ENCODE measurements around the gene EFCAB5.
"Not testable (repeated sequence)": the region's sequence is repeated elsewhere in the genome, so short reads cannot be mapped to it uniquely, and the experiment has no call there.

EFCAB5 gene

DNA sequence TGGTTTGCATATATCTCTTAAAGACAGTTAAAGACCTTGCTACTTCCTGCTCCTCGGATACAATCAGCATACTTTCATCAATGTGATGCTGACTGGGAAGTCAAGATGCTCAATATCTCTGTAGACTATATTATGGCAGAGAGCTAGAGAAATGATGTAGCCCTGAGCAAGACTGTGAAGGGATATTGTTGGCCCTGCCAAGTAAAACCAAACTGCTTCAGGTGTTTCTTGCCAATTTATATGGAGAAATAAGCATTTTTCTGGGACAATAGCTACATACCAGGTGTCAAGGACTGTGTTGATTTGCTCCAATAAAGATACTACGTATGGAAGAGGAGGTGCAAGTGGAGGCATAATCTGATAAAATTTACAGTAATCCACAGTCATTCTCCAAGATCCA, 4.7 kb upstream of the EFCAB5 start:
- DNase-seq: no peak

DNA sequence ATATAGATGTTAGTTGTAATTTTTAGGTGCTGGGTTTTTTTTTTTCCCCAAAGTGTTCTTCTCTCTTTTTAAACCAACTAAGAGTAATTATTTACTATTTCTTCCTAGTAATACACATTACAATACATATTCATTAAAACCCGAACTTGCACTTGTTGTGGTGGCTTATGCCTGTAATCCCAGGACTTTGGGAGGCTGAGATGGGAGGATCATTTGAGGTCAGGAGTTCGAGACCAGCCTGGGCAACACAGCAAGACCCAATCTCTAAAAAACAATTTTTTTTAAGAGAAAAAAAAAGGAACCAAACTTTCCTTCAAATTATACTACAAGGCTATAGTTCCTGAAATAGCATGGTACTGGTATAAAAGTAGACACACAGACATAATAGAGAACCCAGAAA, 3.8 kb downstream of the EFCAB5 start:
- no peak for DNase-seq

DNA sequence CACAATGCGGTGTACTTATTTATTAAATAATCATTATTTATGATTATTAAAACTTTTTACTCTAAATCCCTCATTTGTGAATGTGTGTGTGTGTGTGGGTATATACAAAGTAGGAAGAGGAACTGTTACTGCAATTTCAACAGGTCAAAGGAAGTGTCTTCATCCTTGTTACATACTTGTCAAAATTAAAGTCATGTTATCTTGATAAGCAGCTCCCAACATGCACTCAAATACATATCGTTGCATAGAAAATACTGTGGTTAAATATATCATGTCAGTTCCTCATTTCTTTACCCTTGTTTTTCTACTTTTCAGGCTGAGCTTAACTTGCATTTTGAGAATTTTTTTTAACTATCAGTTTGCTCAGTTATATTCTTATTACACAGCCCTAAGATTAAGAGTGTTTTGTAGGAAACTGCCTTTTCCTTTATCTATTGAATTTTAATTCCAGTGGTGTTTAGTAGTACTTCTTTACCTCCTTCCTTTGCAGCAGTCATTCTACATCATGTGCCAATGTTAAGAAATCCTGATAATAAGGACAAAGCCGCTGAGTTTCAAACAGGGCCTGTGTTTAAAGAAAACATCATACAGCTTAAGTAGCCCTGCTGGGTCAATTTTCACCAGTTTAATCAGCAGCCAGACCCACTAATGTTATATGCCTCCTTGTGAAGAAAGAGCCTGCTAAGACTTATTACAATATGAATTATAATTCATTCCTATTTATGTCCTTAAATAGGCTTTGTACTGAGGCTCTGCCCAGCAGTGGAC, 7.2 kb downstream of the EFCAB5 start:
- peak; percentile 97 to 98 for DNase-seq

DNA sequence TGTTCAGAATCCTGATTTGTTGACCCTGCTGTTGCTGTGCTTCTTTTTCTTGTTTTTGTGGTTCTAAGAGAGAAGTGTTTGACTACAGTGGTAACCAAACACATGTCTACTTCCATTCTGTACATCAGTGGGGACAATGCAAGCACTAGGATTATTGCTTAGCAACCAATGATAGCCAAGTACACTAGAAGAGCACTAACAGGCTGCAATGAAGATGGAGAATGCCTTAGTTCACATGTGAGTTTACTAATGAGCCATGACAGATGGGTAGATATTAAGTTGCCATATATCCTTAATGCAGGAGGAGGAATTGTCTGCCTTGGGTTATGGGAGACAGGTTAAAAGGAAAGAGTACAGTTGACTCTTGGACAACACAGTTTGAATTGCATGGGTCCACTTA, 8.3 kb downstream of the EFCAB5 start:
- DNase-seq: peak in 1 of 2 experiments; percentile 16

DNA sequence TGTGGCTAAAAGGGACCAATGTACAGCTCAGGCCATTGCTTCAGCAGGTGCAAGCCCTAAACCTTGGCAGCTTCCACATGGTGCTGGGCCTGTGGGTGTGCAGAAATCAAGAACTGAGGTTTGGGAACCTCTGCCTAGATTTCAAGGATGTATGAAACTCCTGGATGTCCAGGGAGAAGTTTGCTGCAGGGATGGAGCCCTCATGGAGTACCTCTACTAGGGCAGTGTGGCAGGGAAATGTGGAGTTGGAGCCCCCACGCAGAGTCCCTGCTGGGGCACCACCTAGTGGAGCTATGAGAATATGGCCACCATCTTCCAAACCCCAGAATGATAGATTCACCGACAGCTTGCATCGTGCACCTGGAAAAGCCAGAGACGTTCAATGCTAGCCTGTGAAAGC, 13.0 kb downstream of the EFCAB5 start:
- no peak for DNase-seq

DNA sequence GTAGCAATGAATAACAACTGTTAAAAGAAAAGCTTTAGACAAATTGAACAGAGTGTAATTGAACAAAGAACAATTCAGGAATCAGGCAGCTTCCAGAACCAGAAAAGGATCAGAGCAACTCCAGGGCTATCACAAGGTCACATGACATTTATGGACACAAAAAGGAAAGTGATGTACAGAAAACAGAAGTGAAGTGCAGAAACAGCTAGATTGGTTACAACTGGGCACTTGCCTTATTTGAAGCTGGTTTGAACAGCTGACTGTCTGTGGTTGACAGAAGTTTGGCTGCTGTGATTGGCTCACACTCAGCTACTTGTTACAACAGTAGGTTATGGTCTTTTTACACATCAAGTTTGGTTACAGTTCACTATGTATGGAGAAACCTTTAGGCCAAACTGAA, 14.8 kb downstream of the EFCAB5 start:
- DNase-seq: no peak

DNA sequence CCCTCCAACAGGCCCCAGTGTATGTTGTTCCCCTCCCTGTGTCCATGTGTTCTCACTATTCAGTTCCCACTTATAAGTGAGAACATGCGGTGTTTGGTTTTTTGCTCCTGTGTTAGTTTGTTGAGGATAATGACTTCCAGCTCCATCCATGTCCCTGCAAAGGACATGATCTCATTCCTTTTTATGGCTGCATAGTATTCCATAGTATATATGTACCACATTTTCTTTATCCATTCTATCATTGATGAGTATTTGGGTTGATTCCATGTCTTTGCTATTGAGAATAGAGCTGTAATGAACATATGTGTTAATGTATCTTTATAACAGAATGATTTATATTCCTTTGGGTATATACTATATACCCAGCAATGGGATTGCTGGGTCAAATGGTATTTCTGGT, 16.1 kb downstream of the EFCAB5 start:
- not testable (repeated sequence) for DNase-seq

DNA sequence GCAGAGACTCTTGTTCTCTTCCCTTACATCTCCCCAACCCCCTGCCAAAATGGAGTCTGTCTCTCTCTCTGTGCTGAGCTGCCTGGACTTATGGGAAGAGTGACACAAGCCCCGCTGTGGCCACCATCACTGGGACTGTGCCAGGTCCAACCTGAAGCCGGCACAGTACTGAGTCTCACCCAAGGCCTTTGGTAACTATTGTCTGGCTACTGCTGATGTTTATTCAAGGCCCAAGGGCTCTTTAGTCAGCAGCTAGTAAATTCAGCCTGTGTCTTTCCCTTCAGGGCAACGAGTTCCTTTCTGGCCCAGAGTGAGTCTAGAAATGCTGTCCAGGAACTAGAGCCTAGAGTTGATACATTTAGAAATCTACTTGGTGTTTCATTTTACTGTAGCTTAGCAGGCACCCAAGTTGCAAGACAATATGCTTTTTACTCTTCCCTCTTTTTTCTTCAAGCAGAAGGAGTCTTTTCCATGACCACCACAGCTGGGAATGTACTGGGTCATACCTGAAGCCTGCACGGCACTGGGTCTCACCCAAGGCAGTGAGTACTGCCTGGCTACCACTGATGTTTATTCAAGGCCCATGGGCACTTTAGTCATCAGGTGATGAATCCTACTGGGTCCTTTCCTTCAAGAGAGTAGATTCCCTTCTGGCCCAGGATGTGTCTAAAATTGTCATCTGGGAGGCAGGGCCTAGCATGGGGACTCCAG, 17.7 kb downstream of the EFCAB5 start:
- DNase-seq: no peak

DNA sequence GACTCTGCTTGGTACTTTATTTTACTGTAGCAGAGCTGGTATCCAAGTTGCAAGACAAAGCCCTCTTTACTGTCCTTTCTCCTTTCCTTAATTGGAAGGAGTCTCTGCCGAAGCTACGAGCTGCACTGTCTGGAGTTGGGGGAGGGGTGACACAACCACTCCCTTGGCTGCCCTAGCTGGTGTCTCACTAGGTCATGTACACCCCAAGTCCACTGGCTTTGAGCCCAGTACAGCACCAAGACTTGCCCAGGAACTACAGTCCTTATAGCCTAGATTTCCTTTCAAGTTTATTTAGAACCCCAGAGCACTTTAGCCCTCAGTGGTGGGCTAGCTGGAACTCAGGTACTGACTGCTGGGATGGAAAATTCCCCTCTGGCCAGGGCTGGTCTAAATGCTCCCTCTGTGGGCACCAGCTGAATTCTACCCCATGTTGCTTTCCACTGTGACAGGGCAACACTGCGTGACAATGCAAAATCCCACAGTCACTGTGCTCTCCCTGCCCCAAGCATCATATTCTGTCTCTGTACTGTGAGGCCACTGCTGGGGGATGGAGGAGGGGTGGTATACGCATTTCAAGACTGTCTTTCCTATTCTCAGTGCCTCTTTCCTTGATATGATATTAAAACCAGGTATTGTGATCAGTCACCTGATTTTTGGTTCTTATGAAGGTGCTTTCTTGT, 18.4 kb downstream of the EFCAB5 start:
- DNase-seq: no peak

DNA sequence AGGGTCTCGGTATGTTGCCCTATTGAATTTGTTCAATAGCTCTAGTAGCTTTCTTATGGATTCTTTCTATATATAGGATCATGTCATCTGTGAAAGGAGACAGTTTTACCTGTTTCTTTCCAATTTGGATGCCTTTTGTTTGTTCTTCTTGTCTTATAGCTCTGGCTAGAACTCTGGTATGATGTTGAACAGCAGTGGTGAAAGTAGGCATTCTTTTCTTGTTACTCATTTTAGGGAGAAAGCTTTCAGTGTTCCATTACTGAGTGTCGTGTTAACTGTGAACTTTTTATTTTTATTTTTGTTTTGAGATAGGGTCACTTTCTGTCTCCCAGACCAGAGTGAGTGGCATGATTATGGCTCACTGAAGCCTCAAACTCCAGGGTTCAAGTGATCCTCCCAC, 21.2 kb downstream of the EFCAB5 start:
- no peak for DNase-seq

DNA sequence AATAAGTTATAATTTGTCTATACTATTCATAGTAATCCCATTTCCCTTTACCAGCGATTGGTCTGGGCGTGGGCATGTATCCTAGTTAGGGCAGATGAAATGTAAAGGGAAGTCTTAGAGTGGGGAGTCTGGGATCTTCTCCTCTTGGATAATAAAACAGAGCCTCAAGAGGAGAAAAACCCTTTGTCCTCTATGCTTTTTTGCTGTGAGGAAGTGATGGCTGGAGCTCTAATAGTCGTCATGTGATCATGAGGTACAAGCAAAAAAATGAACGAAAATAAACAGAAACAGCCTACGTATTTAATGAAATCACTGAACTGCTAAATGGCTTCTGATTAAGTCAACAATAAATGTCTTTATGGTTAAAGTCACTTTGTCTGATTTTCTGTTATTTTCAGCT, 26.8 kb downstream of the EFCAB5 start:
- no peak for DNase-seq

DNA sequence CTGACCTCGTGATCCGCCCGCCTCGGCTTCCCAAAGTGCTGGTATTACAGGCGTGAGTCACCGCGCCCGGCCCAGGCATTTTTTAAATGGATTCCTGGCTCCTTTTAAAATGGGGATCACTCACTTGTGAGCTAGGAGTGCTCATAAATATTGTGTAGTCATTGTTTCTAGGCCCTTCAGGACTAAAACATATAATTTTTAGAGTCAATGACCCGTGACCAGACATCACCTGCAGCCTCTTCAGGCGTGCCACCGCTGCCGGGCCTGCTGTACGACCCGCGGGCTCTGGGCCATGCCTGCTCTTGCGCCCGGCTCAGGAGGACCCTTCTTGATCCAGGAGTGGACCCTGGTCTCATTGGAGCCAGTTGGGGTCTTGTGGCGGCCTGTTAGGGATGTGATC, 30.8 kb downstream of the EFCAB5 start:
- DNase-seq: no peak

DNA sequence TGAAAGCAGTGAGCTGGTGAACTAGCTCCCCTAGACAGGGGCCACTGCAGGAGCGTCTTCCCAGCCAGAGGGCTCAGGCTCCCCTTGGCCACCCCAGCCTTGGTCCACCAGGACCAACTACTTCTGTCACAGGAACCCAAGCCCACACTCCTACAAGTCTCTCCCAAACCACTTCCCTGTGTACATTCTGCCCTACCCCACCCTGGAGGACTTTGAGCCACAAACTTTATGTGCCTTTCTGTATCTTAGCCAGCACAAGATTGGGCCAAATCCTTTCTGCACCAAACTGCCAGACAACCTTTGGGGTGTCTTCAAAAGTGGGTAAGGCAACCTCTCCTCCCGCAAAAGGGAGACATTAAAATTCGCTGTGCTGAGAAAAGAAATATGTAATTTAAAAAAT, 31.6 kb downstream of the EFCAB5 start:
- no peak for DNase-seq

DNA sequence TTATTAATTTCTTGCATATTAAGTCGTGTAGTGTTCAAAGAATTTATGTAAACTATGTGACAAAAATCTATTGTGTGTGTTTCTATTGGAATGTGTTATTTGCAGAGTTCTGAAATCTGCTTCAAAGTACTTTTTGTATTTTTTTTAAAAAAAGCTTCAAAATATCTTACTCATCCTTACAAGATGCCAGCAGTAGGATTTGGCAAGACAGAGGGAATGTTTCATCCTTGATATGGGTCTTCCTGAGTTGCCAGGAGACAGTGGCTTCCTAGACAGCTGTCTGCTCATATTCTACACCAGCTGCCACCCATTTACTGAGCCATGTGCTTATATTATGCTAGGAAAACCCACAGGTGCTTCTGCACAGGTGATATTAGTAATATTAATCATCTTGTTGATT, 36.4 kb downstream of the EFCAB5 start:
- no peak for DNase-seq

DNA sequence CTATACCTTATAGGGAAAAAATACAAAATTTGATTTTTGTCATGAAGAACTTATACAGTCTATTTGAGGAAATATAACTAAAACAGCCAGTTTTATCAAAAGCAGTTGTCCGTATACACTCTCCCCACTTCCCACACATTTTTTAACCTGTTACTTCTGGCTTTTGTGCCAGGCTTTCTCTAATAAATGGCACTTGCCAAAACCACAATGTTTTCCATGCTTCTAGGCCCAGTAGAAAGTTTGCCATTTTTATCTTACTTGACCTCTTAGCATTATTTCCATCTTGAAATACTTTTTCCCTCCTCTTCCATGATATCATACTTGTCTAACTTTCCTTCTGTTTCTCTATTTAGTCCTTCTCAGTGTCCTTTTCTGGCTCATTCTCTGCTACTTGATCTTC, 38.8 kb downstream of the EFCAB5 start:
- DNase-seq: no peak

DNA sequence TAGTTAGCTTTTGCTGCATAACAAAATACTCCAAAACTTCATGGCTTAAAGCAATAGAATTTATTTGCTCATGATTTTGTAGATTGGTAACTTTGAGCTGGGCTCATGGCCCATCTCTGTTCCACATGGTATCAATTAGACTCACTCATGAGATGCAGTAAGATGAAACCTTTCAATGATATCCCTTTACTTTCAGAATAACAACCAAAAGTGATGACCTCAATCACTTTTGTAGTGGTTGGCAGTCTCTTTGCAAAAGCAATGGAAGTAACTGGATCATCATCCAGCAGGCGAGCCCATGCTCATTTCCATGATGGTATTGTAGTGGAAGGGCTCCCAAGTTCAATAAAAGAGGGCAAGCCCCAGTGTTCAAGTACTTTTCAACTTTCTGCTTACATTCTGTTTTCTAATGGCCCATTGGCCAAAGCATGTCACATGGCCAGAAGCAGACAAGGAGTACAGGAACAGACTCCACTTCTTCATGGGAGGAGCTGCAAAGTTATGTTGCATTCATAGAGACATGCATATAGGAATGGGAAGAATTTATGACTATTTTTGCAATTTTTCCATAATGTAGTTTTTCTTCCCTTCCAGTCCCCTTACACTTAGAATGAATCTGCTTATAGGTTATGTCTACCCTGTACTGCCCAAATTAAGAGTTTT, 41.7 kb downstream of the EFCAB5 start:
- DNase-seq: no peak

DNA sequence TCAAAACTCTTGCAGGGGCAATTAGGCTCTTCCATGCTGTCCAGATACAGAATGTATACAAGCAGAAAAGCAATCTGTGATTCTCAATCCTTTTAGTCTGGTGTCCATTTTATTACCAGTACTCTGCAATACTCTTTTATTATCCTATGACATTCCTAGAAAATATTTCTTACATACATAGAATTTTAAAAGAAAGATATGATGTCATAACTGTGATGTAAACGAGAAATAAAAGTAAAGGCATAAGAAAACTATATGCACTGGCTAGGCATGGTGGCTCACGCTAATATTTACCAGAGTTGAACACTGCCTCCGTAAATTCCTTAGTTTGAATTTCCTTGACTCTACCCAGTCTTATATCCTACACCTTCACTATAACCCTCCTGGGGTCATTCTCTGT, 55.0 kb downstream of the EFCAB5 start:
- DNase-seq: no peak

DNA sequence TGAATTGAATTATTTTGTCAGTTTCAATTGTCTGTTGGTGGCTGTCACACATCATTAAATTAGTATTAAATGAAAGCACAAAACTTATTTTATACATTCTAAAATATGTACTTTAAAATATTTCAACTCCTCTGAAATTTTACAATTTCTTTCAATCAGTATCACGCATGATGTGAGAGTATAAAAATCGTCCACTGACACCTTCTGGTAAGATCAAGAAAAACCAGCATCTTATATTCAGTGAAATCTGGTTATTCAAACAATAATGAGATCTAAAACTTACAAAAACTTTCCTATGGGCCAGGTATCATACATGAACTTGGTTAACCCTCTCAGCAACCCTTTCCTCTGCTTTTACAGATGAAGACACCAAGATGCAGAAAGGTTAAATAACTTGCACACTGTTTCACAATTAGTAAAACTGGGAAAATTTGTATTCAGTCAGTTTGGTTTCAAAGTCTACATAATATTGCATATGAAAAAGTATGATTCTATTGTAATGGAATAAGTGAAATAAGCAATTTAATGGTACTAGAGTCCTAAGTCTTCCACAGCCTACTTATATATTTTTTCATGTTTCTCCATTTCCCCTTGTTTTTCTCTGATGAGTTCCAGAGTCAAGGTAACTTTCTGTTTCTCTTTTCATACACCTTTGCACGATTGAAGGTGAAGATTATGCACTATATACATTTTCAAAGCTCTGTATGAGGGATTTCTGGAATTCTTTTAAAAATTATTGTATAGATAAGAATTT, 58.7 kb downstream of the EFCAB5 start:
- DNase-seq: peak in 1 of 2 experiments; percentile 10

DNA sequence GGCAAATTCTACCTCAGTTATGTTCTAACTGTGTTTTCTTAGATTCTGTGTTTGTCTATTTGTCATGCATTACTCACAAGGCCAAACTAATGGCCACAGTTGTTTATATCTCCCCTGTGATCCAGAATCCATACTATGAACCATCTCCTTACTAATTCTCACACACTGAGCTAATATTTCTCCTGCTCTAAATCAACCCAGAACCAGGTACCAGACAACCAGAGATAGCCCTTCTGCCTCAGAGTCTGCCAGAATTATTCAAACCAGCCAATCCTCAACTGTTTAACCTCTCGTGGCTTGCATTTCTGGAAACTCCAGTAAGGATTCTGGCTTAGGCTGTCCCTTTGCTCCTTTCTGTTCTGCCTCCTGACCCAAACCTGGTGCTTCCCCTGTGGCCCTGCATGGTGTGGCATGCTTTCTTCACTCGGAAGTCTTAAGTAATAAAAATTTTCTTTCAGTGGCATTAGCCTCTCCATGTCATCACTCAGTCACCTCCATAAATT, 59.4 kb downstream of the EFCAB5 start:
- DNase-seq: no peak

DNA sequence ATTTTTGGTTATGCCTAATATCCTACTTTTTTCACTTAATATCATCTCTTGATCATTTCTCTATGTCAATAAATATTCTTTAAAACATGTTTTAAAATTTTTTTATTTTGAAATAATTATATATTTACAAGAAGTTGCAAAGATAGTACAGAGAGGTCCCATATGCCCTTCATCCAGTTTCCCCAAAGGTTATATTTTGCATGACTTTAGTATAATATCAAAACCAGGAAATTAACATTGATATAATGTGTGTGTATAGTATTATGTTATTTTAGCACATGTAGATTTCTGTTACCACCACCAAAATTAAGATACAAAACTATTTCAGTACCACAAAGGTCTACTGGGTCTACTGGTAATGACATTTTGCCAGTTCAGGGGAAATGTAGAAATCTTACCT, 60.7 kb downstream of the EFCAB5 start:
- no peak for DNase-seq

DNA sequence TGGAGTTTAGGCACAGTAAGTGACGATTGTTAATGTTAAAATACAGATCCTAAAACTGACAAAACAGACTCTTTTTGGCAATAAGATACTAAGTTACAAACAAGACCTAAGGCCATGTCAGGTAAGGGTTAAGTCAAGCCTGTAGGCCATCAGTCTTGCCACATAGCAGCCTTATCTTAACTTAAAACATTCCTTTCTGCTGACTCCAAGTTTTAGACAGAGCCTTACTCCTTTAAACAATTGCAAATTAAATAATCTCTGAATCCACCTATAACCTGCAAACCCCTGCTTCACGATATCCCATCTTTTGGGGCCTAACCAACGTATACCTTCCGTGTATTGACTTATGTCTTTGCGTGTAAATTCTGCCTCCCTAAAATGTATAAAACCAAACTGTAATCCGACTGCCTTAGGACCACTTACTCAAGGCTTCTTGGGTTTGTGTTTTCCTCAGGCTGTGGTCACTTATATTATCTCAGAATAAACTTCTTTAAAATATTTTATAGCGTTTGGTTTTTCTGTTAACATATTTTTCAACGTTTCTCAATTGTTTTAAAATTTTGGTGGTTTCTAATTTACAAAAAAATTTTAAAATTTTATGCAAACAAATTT, 64.4 kb downstream of the EFCAB5 start:
- no peak for DNase-seq

DNA sequence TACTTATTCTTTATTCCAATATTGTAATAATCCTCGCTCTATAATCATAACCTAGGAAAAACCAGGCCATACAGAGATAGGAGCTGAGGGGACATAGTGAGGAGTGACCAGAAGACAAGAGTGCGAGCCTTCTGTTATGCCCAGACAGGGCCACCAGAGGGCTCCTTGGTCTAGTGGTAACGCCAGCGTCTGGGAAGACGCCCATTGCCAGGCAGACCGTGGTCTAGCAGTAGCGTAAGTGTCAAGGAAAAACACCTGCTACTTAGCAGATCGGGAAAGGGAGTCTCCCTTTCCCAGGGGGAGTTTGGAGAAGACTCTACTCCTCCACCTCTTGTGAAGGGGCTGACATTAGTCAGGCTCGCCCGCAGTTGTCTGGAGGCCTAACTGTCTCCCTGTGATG, 70.5 kb downstream of the EFCAB5 start:
- DNase-seq: not testable (repeated sequence)

Measured in AML-193 (cell line).